Endothelial cell (in vitro differentiated cells): ENCODE data around the gene EP400. TPM values are rescaled to one million over a fixed set of nuclear protein-coding genes. Genes with fewer than 3 reads are reported as not detected.

Source experiments
- DNase-seq: peaks from one replicate; pipeline ENCODE4 v3.0.0; 2021; ENCODE audit warnings: low spot score
- H3K27ac Mint-ChIP-seq: one replicate; pipeline ENCODE4 v1.8.0; 2021; ENCODE audit warnings: mixed read lengths, inconsistent platforms; ENCODE audit not compliant: unreplicated experiment
- H3K27me3 Mint-ChIP-seq: one replicate; pipeline ENCODE4 v1.8.0; 2021; ENCODE audit warnings: mild to moderate bottlenecking, moderate library complexity, mixed read lengths, inconsistent platforms; ENCODE audit not compliant: unreplicated experiment
- H3K36me3 Mint-ChIP-seq: one replicate; pipeline ENCODE4 v1.8.0; 2021; ENCODE audit warnings: mild to moderate bottlenecking, low read depth, mixed read lengths, inconsistent platforms; ENCODE audit not compliant: unreplicated experiment
- H3K4me1 Mint-ChIP-seq: one replicate; pipeline ENCODE4 v1.8.0; 2021; ENCODE audit warnings: mild to moderate bottlenecking, mixed read lengths, inconsistent platforms; ENCODE audit not compliant: unreplicated experiment
- H3K4me3 Mint-ChIP-seq: one replicate; pipeline ENCODE4 v1.8.0; 2021; ENCODE audit warnings: mild to moderate bottlenecking, mixed read lengths, inconsistent platforms; ENCODE audit not compliant: unreplicated experiment
- H3K9me3 Mint-ChIP-seq: one replicate; pipeline ENCODE4 v1.8.0; 2021; ENCODE audit warnings: mixed read lengths, inconsistent platforms; ENCODE audit not compliant: unreplicated experiment
- total RNA-seq: library from RNA; stranded (reverse); fragmentation: NEBNext Ultra II Directional; extraction: Animal tissue kit (Norgen Biotek cat#: 25700); gene quantifications from one replicate; pipeline ENCODE4 v1.2.1, GENCODE V29; 2021; ENCODE audit not compliant: unreplicated experiment
- TF ChIP-seq, protein P1 (sequence below): fragments of 200-600 bp; sonication (generic); IDR thresholded peaks from one replicate; pipeline ENCODE4 v1.5.0; 2021; ENCODE audit warnings: antibody characterized with exemption; ENCODE audit not compliant: unreplicated experiment

Gene EP400
- total RNA-seq, 1 donor from 2014 or later: 66.2 TPM

DNA sequence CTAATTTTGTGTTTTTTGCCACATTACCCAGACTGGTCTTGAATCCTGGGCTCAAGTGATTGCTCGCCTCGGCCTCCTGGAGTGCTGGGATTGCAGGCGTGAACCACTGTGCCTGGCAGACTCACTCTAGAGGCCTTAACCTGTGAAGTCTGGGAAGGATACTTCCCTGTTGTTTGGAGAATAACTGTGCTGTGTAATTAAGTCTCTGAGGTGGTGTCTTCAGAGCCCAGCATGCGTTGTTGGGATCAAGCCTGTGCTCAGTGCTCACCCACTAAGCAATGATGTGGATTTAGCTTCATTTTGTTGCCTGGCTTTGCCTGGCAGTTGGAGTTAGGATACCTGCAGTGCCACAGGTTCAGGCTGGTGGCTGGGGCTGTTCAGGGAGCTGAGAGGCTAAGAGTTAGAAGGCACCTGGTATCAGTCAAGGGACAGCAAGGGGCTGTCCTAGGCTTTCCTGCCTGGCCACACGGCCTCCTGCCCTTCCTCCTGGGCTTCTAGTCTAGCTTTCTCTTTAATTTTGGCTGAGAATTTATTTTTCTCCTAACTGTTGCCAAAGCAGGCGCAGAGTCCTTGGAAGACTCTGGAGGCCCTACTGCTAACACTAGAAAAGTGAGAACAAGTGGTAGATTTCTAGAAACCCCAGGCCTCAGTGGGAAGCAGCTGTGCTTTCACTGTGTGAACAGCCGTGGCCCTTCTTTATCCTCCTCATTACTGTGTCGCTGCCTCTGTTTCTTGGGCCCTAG lies 38.5 kb downstream of the EP400 start:
- TF ChIP-seq, protein P1, sequence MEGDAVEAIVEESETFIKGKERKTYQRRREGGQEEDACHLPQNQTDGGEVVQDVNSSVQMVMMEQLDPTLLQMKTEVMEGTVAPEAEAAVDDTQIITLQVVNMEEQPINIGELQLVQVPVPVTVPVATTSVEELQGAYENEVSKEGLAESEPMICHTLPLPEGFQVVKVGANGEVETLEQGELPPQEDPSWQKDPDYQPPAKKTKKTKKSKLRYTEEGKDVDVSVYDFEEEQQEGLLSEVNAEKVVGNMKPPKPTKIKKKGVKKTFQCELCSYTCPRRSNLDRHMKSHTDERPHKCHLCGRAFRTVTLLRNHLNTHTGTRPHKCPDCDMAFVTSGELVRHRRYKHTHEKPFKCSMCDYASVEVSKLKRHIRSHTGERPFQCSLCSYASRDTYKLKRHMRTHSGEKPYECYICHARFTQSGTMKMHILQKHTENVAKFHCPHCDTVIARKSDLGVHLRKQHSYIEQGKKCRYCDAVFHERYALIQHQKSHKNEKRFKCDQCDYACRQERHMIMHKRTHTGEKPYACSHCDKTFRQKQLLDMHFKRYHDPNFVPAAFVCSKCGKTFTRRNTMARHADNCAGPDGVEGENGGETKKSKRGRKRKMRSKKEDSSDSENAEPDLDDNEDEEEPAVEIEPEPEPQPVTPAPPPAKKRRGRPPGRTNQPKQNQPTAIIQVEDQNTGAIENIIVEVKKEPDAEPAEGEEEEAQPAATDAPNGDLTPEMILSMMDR: no peak
- Mint-ChIP-seq H3K36me3 (peaks cover 39% of the 10 kb centered on the region), H3K9me3 (no peaks in the 10 kb centered on the region), H3K27ac (no peak overlapping the region), H3K4me3 (no peak overlapping the region), H3K4me1 (no peaks in the 10 kb centered on the region), H3K27me3 (no peaks in the 10 kb centered on the region)
- DNase-seq: no peak

DNA sequence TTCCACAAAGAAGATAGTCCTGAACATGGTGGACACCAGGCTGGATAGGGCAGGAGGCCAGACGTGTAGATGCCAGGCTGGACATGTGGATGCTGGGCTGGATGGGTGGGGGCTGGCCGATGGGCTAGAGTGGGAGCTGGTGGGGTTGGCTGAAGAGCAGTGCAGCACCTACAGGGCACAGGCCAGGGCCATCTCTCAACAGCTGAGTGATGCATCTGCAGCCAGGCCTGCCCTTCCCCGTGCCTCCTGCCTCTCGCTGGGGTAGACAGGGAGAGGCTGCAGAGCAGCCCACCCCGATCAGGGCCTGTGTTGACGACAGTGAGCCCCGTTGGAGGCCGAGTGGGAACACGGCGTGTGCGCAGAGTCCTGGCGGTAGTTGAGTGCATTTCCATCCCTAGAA lies 39.3 kb downstream of the EP400 start:
- no peaks in the 10 kb centered on the region for H3K9me3 Mint-ChIP-seq
- H3K4me3 Mint-ChIP-seq: no peak overlapping the region
- H3K27ac Mint-ChIP-seq: no peak overlapping the region
- H3K27me3 Mint-ChIP-seq: no peaks in the 10 kb centered on the region
- H3K36me3 Mint-ChIP-seq: peaks cover 47% of the 10 kb centered on the region
- DNase-seq: no peak
- H3K4me1 Mint-ChIP-seq: peaks cover 1% of the 10 kb centered on the region
- TF ChIP-seq, protein P1: no peak

DNA sequence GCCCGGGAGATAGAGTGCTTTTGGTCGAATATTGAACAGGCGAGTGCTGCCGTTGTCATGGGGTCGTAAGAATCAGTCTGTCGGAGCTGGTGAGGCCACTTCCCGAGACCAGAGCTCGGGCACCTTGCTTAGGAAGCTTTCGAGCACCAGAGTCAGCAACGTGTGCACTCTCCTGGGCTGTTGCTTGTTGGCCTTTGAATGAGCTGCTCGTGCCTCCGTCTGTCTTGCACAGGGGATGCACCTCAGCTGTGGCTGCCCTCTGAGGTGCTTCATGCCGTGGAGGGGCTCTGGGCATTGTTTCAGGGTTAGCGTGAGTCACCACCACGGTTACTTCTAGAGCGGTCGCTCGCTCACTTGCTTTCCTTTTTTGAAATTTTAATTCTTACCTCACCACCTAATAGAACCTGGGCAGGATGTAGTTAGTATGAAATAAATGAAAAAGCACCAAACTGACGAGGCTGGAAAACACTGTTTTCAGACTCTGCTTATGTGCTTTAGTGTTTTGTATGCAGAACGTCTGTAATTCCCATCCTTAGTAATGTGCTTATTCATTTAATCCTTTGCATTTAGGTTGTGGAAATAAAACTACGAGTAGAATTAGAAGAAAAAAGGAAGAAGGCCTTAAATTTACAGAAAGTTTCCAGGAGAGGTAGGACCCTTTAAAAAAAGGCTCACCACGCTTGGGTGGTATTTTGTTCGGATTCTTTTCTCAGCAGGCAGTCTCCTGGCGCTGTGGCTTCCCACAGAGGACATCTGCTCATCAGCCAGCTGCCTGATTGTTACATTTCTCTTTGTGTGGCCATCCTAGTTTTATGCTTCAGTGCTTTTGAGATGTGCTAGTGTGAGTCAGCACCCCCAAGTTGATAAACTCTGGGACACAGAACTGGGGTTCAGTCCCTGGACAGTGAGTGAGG lies 40.6 kb downstream of the EP400 start:
- Mint-ChIP-seq H3K36me3 (peaks cover 58% of the 10 kb centered on the region), H3K4me1 (peaks cover 5% of the 10 kb centered on the region), H3K27ac (no peak overlapping the region), H3K9me3 (no peaks in the 10 kb centered on the region), H3K4me3 (peak overlapping the region; percentile 58), H3K27me3 (no peaks in the 10 kb centered on the region)
- TF ChIP-seq, protein P1: no peak
- DNase-seq: no peak

GRCh38 chr12:131990980-131991305 lies 41.2 kb downstream of the EP400 start:
- no peak overlapping the region for H3K27ac Mint-ChIP-seq
- H3K27me3 Mint-ChIP-seq: no peaks in the 10 kb centered on the region
- peak overlapping the region; percentile 49 for H3K4me3 Mint-ChIP-seq
- peaks cover 58% of the 10 kb centered on the region for H3K36me3 Mint-ChIP-seq
- H3K9me3 Mint-ChIP-seq: no peaks in the 10 kb centered on the region
- H3K4me1 Mint-ChIP-seq: peaks cover 5% of the 10 kb centered on the region
- DNase-seq: no peak
- TF ChIP-seq, protein P1: no peak
